CD14-positive monocyte (primary cell): ENCODE data around the gene GTF3A. TPM values are rescaled to one million over a fixed set of nuclear protein-coding genes. Genes with fewer than 3 reads are reported as not detected.

ENCODE experiments used
- DNase-seq, 3 donors: peaks; one replicate each; pipeline ENCODE4 v3.0.0-alpha.2; 2011 to 2022
- H2AFZ ChIP-seq: 2 replicates; pipeline ENCODE4 v1.6.0; 2012; ENCODE audit warnings: mild to moderate bottlenecking, low read depth, low read length, inconsistent platforms; ENCODE audit not compliant: insufficient read depth, poor library complexity, severe bottlenecking
- H3K27ac ChIP-seq, 2 donors: 1 replicate in 1 of 2; 2 replicates in 1 of 2; pipeline ENCODE4 v1.5.1; 2012 to 2013; ENCODE audit warnings: low read length in 2 of 2, control low read depth in 1 of 2, inconsistent platforms in 1 of 2, low read depth in 1 of 2, mild to moderate bottlenecking in 1 of 2
- H3K27me3 ChIP-seq, 2 donors: one replicate each; pipeline versions ENCODE4 v1.6.0 to v1.6.1; 2011 to 2013; ENCODE audit warnings: low read length in 2 of 2; ENCODE audit not compliant: control insufficient read depth in 2 of 2, insufficient read depth in 2 of 2
- H3K36me3 ChIP-seq, 2 donors: replicated peaks in 1 of 2; 1 replicate in 1 of 2; 2 replicates in 1 of 2; pipeline versions ENCODE4 v1.5.1 to v1.6.1; 2012 to 2013; ENCODE audit warnings: low read length in 2 of 2, control low read depth in 1 of 2, inconsistent platforms in 1 of 2, mild to moderate bottlenecking in 1 of 2; ENCODE audit not compliant: insufficient read depth in 2 of 2, control insufficient read depth in 1 of 2
- H3K4me1 ChIP-seq, 2 donors: 1 replicate in 1 of 2; 2 replicates in 1 of 2; pipeline versions ENCODE4 v1.5.1 to v1.6.1; 2012 to 2013; ENCODE audit warnings: low read length in 2 of 2, control low read depth in 1 of 2, inconsistent platforms in 1 of 2, mild to moderate bottlenecking in 1 of 2, moderate library complexity in 1 of 2; ENCODE audit not compliant: insufficient read depth in 2 of 2, control insufficient read depth in 1 of 2
- H3K4me2 ChIP-seq: replicated peaks from 2 replicates; pipeline ENCODE3; 2012; ENCODE audit warnings: low read length, moderate library complexity, mild to moderate bottlenecking; ENCODE audit not compliant: poor library complexity, severe bottlenecking; ENCODE audit errors: extremely low read depth
- H3K4me3 ChIP-seq, 3 experiments: fragments of 200-600 bp in 1 of 3; sonication (generic) in 1 of 3; replicated peaks in 1 of 3; 1 replicate in 2 of 3; 2 replicates in 1 of 3; pipeline ENCODE4 v1.5.1; 2011 to 2013; ENCODE audit warnings: low read length in 3 of 3, mild to moderate bottlenecking in 3 of 3, control low read depth in 2 of 3, low read depth in 2 of 3, inconsistent platforms in 1 of 3, moderate library complexity in 1 of 3
- H3K79me2 ChIP-seq: 2 replicates; pipeline ENCODE4 v1.6.0; 2012; ENCODE audit warnings: mild to moderate bottlenecking, control low read depth, inconsistent platforms, low read length, moderate library complexity; ENCODE audit not compliant: insufficient read depth
- H3K9ac ChIP-seq: 2 replicates; pipeline ENCODE4 v1.6.0; 2017; ENCODE audit warnings: low read length, mild to moderate bottlenecking; ENCODE audit not compliant: insufficient read depth, poor library complexity, severe bottlenecking
- H3K9me3 ChIP-seq, 2 donors: replicated peaks in 1 of 2; 1 replicate in 1 of 2; 2 replicates in 1 of 2; pipeline versions ENCODE4 v1.5.1 to v1.6.1; 2012 to 2013; ENCODE audit warnings: low read length in 2 of 2, control low read depth in 1 of 2; ENCODE audit not compliant: control insufficient read depth in 1 of 2, insufficient read depth in 1 of 2
- H4K20me1 ChIP-seq: 2 replicates; pipeline ENCODE4 v1.6.0; 2012; ENCODE audit warnings: mild to moderate bottlenecking, low read length, control low read depth, moderate library complexity; ENCODE audit not compliant: insufficient read depth
- H3K27ac Mint-ChIP-seq, 7 donors: one replicate each; pipeline ENCODE4 v1.8.0; 2020; ENCODE audit warnings: mild to moderate bottlenecking in 7 of 7, mixed read lengths in 7 of 7, moderate library complexity in 6 of 7, inconsistent platforms in 2 of 7
- H3K27me3 Mint-ChIP-seq, 3 donors: one replicate each; pipeline ENCODE4 v1.8.0; 2021 to 2022; ENCODE audit warnings: low read depth in 3 of 3, mild to moderate bottlenecking in 3 of 3, mixed read lengths in 3 of 3, moderate library complexity in 3 of 3, inconsistent platforms in 1 of 3
- H3K36me3 Mint-ChIP-seq, 2 donors: one replicate each; pipeline ENCODE4 v1.8.0; 2020; ENCODE audit warnings: mixed read lengths in 2 of 2, inconsistent platforms in 1 of 2, mild to moderate bottlenecking in 1 of 2
- H3K4me1 Mint-ChIP-seq: one replicate; pipeline ENCODE4 v1.8.0; 2020; ENCODE audit warnings: mild to moderate bottlenecking, mixed read lengths
- H3K4me3 Mint-ChIP-seq, 2 donors: one replicate each; pipeline ENCODE4 v1.8.0; 2020; ENCODE audit warnings: mild to moderate bottlenecking in 2 of 2, mixed read lengths in 2 of 2, moderate library complexity in 1 of 2
- H3K9me3 Mint-ChIP-seq, 7 donors: one replicate each; pipeline ENCODE4 v1.8.0; 2020 to 2022; ENCODE audit warnings: mixed read lengths in 7 of 7, mild to moderate bottlenecking in 6 of 7, moderate library complexity in 6 of 7, inconsistent platforms in 2 of 7
- WGBS: methylation state at CpG from one replicate; pipeline ENCODE4 v1.1.5; 2013; ENCODE audit warnings: missing lambda C conversion rate; ENCODE audit not compliant: insufficient coverage; 5-methylcytosine and 5-hydroxymethylcytosine counted together
- intact Hi-C, 2 donors: fragments of 100-400 bp; cut with micrococcal nuclease; formaldehyde crosslinking; loops; one replicate each; pipeline versions ENCODE4 v1.15.0 to v1.15.1; 2023
- polyA plus RNA-seq, 3 donors: library from polyadenylated mRNA; depleted of rRNA in 1 of 3; unstranded in 2 of 3; stranded (reverse) in 1 of 3; fragments of 300-500 nt in 2 of 3; fragments of >200 nt in 1 of 3; fragmentation: Illumina TruSeq in 2 of 3; gene quantifications; 1 replicate in 2 of 3; 2 replicates in 1 of 3; pipeline ENCODE4 v1.2.3, GENCODE V29; 2012 to 2021
- TF ChIP-seq, protein P1 (sequence below): fragments of 200-600 bp; IDR thresholded peaks from one replicate; pipeline ENCODE4 v1.8.0; 2022; ENCODE audit warnings: antibody characterized with exemption, mild to moderate bottlenecking

The GTF3A gene
- polyA plus RNA-seq, 3 donors = 88.8 to 259 (median 179) TPM

- no peaks in the 10 kb centered on the region for H3K79me2 ChIP-seq
- no peaks in the 10 kb centered on the region for H3K4me1 ChIP-seq
- H3K9me3 ChIP-seq = no peaks in the 10 kb centered on the region
- Mint-ChIP-seq H3K4me3 (no peak overlapping the region), H3K27me3 (peaks cover 0 to 5% (median 0%) of the 10 kb centered on the region in 3 donors), H3K9me3 (peaks cover 0 to 2% (median 0%) of the 10 kb centered on the region in 7 donors), H3K27ac (no peak overlapping the region), H3K36me3 (no peaks in the 10 kb centered on the region), H3K4me1 (peaks cover 2% of the 10 kb centered on the region)
- no peak overlapping the region for H3K9ac ChIP-seq
- H3K27ac ChIP-seq = no peak overlapping the region
- H3K4me3 ChIP-seq = no peak overlapping the region
- DNase-seq = no peak
- TF ChIP-seq, protein P1, sequence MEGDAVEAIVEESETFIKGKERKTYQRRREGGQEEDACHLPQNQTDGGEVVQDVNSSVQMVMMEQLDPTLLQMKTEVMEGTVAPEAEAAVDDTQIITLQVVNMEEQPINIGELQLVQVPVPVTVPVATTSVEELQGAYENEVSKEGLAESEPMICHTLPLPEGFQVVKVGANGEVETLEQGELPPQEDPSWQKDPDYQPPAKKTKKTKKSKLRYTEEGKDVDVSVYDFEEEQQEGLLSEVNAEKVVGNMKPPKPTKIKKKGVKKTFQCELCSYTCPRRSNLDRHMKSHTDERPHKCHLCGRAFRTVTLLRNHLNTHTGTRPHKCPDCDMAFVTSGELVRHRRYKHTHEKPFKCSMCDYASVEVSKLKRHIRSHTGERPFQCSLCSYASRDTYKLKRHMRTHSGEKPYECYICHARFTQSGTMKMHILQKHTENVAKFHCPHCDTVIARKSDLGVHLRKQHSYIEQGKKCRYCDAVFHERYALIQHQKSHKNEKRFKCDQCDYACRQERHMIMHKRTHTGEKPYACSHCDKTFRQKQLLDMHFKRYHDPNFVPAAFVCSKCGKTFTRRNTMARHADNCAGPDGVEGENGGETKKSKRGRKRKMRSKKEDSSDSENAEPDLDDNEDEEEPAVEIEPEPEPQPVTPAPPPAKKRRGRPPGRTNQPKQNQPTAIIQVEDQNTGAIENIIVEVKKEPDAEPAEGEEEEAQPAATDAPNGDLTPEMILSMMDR = no peak
- WGBS = 0% methylated on average over 2 of the region's 3 CpGs
- intact Hi-C loops = no loop called here
- no peaks in the 10 kb centered on the region for H4K20me1 ChIP-seq
- H3K27me3 ChIP-seq = no peaks in the 10 kb centered on the region
- no peaks in the 10 kb centered on the region for H3K36me3 ChIP-seq
- H3K4me2 ChIP-seq = no peak overlapping the region
- H2AFZ ChIP-seq = peak overlapping the region; percentile 43
Measured at GRCh38 chr13:27466513-27466912, 42.1 kb downstream of the GTF3A start.

DNA sequence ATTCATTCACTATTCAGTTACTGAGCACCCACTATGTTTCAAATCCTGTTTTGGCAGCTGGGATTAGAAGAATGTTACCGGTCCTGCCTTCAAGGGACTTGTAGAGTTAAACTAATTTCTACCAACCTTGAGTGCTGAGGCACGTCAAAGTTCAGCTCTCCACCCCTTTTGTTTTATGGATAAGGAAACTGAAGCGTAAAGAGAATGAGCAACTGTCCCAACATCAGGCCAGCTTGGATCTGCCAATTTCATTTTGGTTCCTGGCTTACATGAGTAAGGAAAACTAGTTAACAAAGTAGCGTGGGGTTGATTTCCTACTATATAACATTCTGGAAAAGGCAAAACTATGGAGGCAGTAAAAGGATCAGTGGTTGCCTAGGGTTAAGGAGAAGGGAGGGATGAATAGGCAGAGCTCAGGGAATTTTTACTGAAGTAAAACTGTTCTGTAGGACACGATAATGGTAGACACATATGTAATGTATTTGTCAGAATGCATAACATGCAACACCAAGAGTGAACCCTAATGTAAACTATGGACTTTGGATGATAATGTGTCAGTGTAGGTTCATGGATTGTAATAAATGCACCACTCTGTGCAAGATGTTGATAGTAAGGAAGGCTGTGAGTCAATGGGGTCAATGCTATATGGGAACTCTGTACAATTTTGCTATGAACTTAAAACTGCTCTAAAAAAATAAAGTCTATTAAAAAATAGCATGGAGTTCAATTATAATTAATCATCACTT lies 45.8 kb downstream of the GTF3A start:
- no peaks in the 10 kb centered on the region for H4K20me1 ChIP-seq
- Mint-ChIP-seq H3K4me1 (peaks cover 2% of the 10 kb centered on the region), H3K9me3 (peaks cover 0 to 2% (median 0%) of the 10 kb centered on the region in 7 donors), H3K27me3 (peaks cover 0 to 3% (median 0%) of the 10 kb centered on the region in 3 donors), H3K4me3 (no peak overlapping the region), H3K27ac (no peak overlapping the region), H3K36me3 (no peaks in the 10 kb centered on the region)
- no peaks in the 10 kb centered on the region for H3K9me3 ChIP-seq
- no peak overlapping the region for H3K4me2 ChIP-seq
- no peak overlapping the region for H2AFZ ChIP-seq
- no peak for DNase-seq
- H3K27me3 ChIP-seq = no peaks in the 10 kb centered on the region
- WGBS = 100% methylated on average over 3 of the region's 5 CpGs
- H3K4me1 ChIP-seq = no peaks in the 10 kb centered on the region
- H3K9ac ChIP-seq = no peak overlapping the region
- no peak overlapping the region for H3K27ac ChIP-seq
- intact Hi-C loops = no loop called here
- no peaks in the 10 kb centered on the region for H3K36me3 ChIP-seq
- TF ChIP-seq, protein P1 = no peak
- H3K4me3 ChIP-seq = no peak overlapping the region
- no peaks in the 10 kb centered on the region for H3K79me2 ChIP-seq
